Liver (tissue), 9 donors: ENCODE measurements around the gene MR1. TPM values are rescaled to one million over a fixed set of nuclear protein-coding genes. Genes with fewer than 3 reads are reported as not detected.

Experiments
- DNase-seq: peaks from one replicate; pipeline ENCODE4 v3.0.0-alpha.2; 2017; ENCODE audit warnings: low spot score
- H3K27ac ChIP-seq, 2 donors: one replicate each; pipeline ENCODE4 v1.7.0; 2013; ENCODE audit warnings: inconsistent platforms in 2 of 2, low read length in 2 of 2, control low read depth in 1 of 2, low read depth in 1 of 2, mild to moderate bottlenecking in 1 of 2
- H3K27me3 ChIP-seq, 4 donors: one replicate each; pipeline versions ENCODE4 v1.6.1 to v1.7.0; 2013; ENCODE audit warnings: low read length in 3 of 4, inconsistent platforms in 1 of 4, mild to moderate bottlenecking in 1 of 4, moderate library complexity in 1 of 4; ENCODE audit not compliant: control insufficient read depth in 4 of 4, insufficient read depth in 4 of 4
- H3K36me3 ChIP-seq, 4 donors: one replicate each; pipeline versions ENCODE4 v1.6.1 to v1.7.0; 2013; ENCODE audit warnings: low read length in 3 of 4, mild to moderate bottlenecking in 3 of 4, low read depth in 1 of 4, moderate library complexity in 1 of 4; ENCODE audit not compliant: control insufficient read depth in 4 of 4, insufficient read depth in 3 of 4
- H3K4me1 ChIP-seq, 4 donors: one replicate each; pipeline versions ENCODE4 v1.6.1 to v1.7.0; 2013; ENCODE audit warnings: low read length in 3 of 4, mild to moderate bottlenecking in 3 of 4, moderate library complexity in 1 of 4; ENCODE audit not compliant: control insufficient read depth in 4 of 4, insufficient read depth in 4 of 4
- H3K4me3 ChIP-seq, 3 donors: one replicate each; pipeline versions ENCODE4 v1.6.1 to v1.7.0; 2013; ENCODE audit warnings: low read length in 3 of 3, control low read depth in 1 of 3, low read depth in 1 of 3, mild to moderate bottlenecking in 1 of 3
- H3K9ac ChIP-seq, 2 donors: one replicate each; pipeline ENCODE4 v1.7.0; 2013; ENCODE audit warnings: low read length in 2 of 2, mild to moderate bottlenecking in 2 of 2, moderate library complexity in 2 of 2, control low read depth in 1 of 2, low read depth in 1 of 2
- H3K9me3 ChIP-seq, 4 donors: one replicate each; pipeline versions ENCODE4 v1.6.1 to v1.7.0; 2013; ENCODE audit warnings: low read length in 3 of 4; ENCODE audit not compliant: control insufficient read depth in 4 of 4
- CTCF ChIP-seq: fragments of 150-350 bp; IDR thresholded peaks from 2 replicates; pipeline ENCODE4 v1.5.1; 2017; ENCODE audit warnings: improper control_type of control experiment, low read depth, low read length; ENCODE audit not compliant: missing input control
- EGR1 ChIP-seq, 2 donors: IDR thresholded peaks; 2 replicates each; pipeline ENCODE4 v1.6.1; 2016 to 2018; ENCODE audit warnings: antibody characterized with exemption in 2 of 2, low read depth in 2 of 2
- FOXA1 ChIP-seq: IDR thresholded peaks from 2 replicates; pipeline ENCODE4 v1.6.1; 2016; ENCODE audit warnings: antibody characterized with exemption
- FOXA2 ChIP-seq: IDR thresholded peaks from 2 replicates; pipeline ENCODE4 v1.6.1; 2016; ENCODE audit warnings: antibody characterized with exemption
- GABPA ChIP-seq, 2 donors: IDR thresholded peaks in 1 of 2; conservative IDR thresholded peaks in 1 of 2; 2 replicates each; pipeline ENCODE4 v1.6.1; 2016; ENCODE audit warnings: antibody characterized with exemption in 2 of 2, mild to moderate bottlenecking in 1 of 2, moderate library complexity in 1 of 2
- HNF4A ChIP-seq, 2 donors: conservative IDR thresholded peaks; 2 replicates each; pipeline ENCODE4 v1.6.1; 2016; ENCODE audit warnings: antibody characterized with exemption in 2 of 2, mild to moderate bottlenecking in 2 of 2
- JUND ChIP-seq, 2 donors: IDR thresholded peaks; 2 replicates each; pipeline ENCODE4 v1.6.1; 2016; ENCODE audit warnings: antibody characterized with exemption in 2 of 2
- NR2F2 ChIP-seq: IDR thresholded peaks from 2 replicates; pipeline ENCODE4 v1.6.1; 2016; ENCODE audit warnings: antibody characterized with exemption
- RAD21 ChIP-seq, 2 donors: IDR thresholded peaks; 2 replicates each; pipeline ENCODE4 v1.6.1; 2016; ENCODE audit warnings: antibody characterized with exemption in 2 of 2, mild to moderate bottlenecking in 2 of 2
- REST ChIP-seq: IDR thresholded peaks from 2 replicates; pipeline ENCODE4 v1.6.1; 2016; ENCODE audit warnings: antibody characterized with exemption, mild to moderate bottlenecking
- RXRA ChIP-seq, 2 donors: IDR thresholded peaks; 2 replicates each; pipeline ENCODE4 v1.6.1; 2017 to 2018; ENCODE audit warnings: antibody characterized with exemption in 2 of 2, mild to moderate bottlenecking in 1 of 2
- SP1 ChIP-seq: IDR thresholded peaks from 2 replicates; pipeline ENCODE4 v1.6.1; 2018; ENCODE audit warnings: antibody characterized with exemption, mild to moderate bottlenecking
- YY1 ChIP-seq: IDR thresholded peaks from 2 replicates; pipeline ENCODE4 v1.6.1; 2016; ENCODE audit warnings: antibody characterized with exemption, mild to moderate bottlenecking
- WGBS: extraction: QIAGEN DNeasy Blood & Tissue Kit; methylation state at CpG from one replicate; pipeline ENCODE4 v1.1.7; 2013; 5-methylcytosine and 5-hydroxymethylcytosine counted together
- polyA plus RNA-seq, 2 donors: library from polyadenylated mRNA; stranded (reverse) in 1 of 2; unstranded in 1 of 2; fragments of 200-250 nt in 1 of 2; fragments of >200 nt in 1 of 2; fragmentation: Nextera tagmentation in 1 of 2; extraction: Ambion mirVana in 1 of 2; gene quantifications; one replicate each; pipeline versions ENCODE4 v1.2.1 to v1.2.3, GENCODE V29; 2013 to 2015
- total RNA-seq, 2 donors: library from RNA; depleted of rRNA; stranded (reverse); fragments of >200 nt; gene quantifications; one replicate each; pipeline ENCODE4 v1.2.3, GENCODE V29; 2014
- TF ChIP-seq, protein P1 (sequence below): IDR thresholded peaks from 2 replicates; pipeline ENCODE4 v1.6.1; 2016; ENCODE audit warnings: antibody characterized with exemption
- TF ChIP-seq, protein P2 (sequence below): IDR thresholded peaks from 2 replicates; pipeline ENCODE4 v1.6.1; 2016; ENCODE audit warnings: antibody characterized with exemption
- TF ChIP-seq, protein P3 (sequence below): IDR thresholded peaks from 2 replicates; pipeline ENCODE4 v1.6.1; 2016; ENCODE audit warnings: antibody characterized with exemption
- donor health status: healthy.
- donor health status: healthy.
- donor health status: healthy.
- donor health status: healthy.
- donor health status: healthy.

The MR1 gene
- total and polyA plus RNA-seq, 4 donors: 5.5 to 8.1 (median 6.1) TPM

DNA sequence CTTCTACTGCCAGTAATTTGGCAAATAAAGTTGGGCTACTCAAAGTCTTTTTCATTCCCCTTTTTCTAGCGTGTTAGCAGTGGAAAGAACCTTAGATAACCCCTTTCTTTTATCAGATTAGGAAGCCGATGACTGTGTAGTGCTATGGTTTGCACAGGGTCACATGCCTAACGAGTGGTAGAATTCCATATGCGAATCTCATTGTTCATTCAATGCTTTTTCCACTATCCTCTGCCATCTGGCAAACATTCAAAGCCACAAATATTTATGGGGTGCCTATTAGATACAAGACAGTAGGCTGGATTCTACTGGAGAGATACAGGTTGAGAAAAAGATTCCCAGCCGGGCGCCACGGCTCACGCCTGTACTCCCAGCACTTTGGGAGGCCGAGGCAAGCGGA is 39.9 kb downstream of the MR1 start:
- H3K36me3 ChIP-seq: no peaks in the 10 kb centered on the region
- no peak overlapping the region for H3K4me3 ChIP-seq
- H3K4me1 ChIP-seq: no peaks in the 10 kb centered on the region
- 82% methylated on average over 10 of the region's 10 CpGs for WGBS
- H3K9ac ChIP-seq: no peak overlapping the region
- H3K27ac ChIP-seq: no peak overlapping the region
- DNase-seq: no peak
- no peaks in the 10 kb centered on the region for H3K9me3 ChIP-seq
- no peaks in the 10 kb centered on the region for H3K27me3 ChIP-seq
- TF ChIP-seq, protein P1, sequence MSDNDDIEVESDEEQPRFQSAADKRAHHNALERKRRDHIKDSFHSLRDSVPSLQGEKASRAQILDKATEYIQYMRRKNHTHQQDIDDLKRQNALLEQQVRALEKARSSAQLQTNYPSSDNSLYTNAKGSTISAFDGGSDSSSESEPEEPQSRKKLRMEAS: no peak
- TF ChIP-seq, protein P2, sequence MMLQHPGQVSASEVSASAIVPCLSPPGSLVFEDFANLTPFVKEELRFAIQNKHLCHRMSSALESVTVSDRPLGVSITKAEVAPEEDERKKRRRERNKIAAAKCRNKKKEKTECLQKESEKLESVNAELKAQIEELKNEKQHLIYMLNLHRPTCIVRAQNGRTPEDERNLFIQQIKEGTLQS: no peak
- no peak for TF ChIP-seq YY1
- no peak for TF ChIP-seq REST
- no peak for TF ChIP-seq EGR1 (IDR thresholded peaks at IDR 0.05; ENCODE audit: low read depth in 2 of 2)
- no peak for TF ChIP-seq RAD21 (IDR thresholded peaks at IDR 0.05)
- no peak for TF ChIP-seq JUND (IDR thresholded peaks at IDR 0.05)
- TF ChIP-seq FOXA1: no peak
- TF ChIP-seq NR2F2: no peak
- TF ChIP-seq, protein P3, sequence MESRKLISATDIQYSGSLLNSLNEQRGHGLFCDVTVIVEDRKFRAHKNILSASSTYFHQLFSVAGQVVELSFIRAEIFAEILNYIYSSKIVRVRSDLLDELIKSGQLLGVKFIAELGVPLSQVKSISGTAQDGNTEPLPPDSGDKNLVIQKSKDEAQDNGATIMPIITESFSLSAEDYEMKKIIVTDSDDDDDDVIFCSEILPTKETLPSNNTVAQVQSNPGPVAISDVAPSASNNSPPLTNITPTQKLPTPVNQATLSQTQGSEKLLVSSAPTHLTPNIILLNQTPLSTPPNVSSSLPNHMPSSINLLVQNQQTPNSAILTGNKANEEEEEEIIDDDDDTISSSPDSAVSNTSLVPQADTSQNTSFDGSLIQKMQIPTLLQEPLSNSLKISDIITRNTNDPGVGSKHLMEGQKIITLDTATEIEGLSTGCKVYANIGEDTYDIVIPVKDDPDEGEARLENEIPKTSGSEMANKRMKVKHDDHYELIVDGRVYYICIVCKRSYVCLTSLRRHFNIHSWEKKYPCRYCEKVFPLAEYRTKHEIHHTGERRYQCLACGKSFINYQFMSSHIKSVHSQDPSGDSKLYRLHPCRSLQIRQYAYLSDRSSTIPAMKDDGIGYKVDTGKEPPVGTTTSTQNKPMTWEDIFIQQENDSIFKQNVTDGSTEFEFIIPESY: no peak
- no peak for TF ChIP-seq HNF4A (conservative IDR thresholded peaks at IDR 0.05)
- TF ChIP-seq RXRA (IDR thresholded peaks at IDR 0.05): no peak
- TF ChIP-seq GABPA (IDR thresholded peaks at IDR 0.05 in 1 of 2, conservative IDR thresholded peaks at IDR 0.05 in 1 of 2): no peak
- TF ChIP-seq CTCF: no peak
- no peak for TF ChIP-seq FOXA2

DNA sequence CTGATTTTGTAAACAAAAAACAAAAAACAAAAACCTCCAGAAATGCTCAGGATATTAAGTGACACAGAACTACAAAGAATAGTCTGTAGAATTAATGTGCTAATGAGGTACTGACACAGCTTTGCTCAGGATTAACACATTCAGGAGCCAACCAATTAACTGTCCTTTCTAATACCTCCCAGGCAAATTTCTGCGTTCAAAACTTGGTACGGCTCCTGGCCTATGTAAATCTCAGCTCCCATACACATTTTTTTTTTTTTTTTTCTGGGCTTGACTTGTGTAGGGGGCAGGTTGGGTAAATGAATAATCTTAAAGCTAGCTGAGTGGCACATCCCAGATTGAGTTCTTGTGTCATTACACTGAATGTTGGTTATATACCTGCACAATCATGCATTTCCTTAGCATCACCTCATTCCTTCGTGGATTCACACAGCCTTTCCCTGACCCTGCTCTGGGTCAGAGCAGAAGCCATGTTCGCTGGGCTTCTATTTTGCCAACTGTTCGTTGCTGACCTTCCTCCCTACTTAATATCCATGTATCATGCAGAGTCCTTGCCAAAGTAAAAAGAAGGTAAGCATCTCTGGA is 42.1 kb downstream of the MR1 start:
- no peak overlapping the region for H3K4me3 ChIP-seq
- 74% methylated on average over 5 of the region's 5 CpGs for WGBS
- no peaks in the 10 kb centered on the region for H3K9me3 ChIP-seq
- H3K27me3 ChIP-seq: no peaks in the 10 kb centered on the region
- H3K9ac ChIP-seq: no peak overlapping the region
- no peaks in the 10 kb centered on the region for H3K4me1 ChIP-seq
- H3K36me3 ChIP-seq: no peaks in the 10 kb centered on the region
- DNase-seq: no peak
- no peak overlapping the region for H3K27ac ChIP-seq
- TF ChIP-seq RAD21 (IDR thresholded peaks at IDR 0.05) (no peak), JUND (IDR thresholded peaks at IDR 0.05) (no peak), GABPA (IDR thresholded peaks at IDR 0.05 in 1 of 2, conservative IDR thresholded peaks at IDR 0.05 in 1 of 2) (no peak), HNF4A (conservative IDR thresholded peaks at IDR 0.05) (no peak), NR2F2 (no peak), CTCF (no peak), FOXA2 (no peak), YY1 (no peak), SP1 (no peak)
- TF ChIP-seq, protein P3: no peak
- TF ChIP-seq, protein P2: no peak
- TF ChIP-seq, protein P1: no peak
